Nucleus accumbens (tissue), 56 donors: ENCODE measurements around the gene MS4A4A.
"Not testable (repeated sequence)": the region's sequence is repeated elsewhere in the genome, so short reads cannot be mapped to it uniquely, and the experiment has no call there.

Experiments
- DNase-seq, 56 donors: peaks; one replicate each; lab custom pipeline; 2025; lab: John Stamatoyannopoulos, UW

The MS4A4A gene

DNA sequence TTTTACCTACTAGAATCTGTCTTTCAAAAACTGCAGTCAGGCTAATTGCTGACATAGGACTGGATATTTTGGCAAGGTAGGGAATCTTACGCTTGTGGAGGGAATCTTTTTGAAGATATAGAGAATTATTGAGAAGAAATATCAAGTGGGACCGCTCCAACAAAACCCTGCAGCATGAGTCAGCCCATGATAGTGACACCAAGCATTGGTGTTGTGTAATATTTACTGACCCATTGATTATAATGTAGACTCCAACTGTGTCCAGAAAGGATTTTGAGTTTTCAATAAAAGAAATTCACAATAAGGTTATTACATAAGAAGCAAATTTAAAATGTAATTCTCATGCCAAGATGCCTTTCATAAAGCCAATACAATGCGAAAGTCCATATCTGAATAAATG lies 20.7 kb downstream of the MS4A4A start:
- no peak for DNase-seq

DNA sequence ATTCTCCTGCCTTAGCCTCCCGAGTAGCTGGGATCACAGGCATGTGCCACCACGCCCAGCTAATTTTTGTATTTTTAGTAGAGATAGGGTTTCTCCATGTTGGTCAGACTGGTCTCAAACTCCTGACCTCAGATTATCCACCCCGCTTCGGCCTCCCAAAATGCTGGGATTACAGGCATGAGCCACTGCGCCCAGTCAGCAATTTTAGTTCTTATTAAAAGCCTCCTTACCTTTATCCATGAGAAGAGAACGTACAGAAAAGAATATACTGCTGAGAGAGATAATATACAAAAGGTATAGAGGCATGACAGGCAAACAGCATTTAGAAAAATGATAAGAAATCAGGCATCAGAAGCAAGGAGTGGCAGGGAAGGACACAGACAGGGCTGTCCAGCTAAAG lies 21.4 kb downstream of the MS4A4A start:
- DNase-seq, result not testable (repeated sequence)

DNA sequence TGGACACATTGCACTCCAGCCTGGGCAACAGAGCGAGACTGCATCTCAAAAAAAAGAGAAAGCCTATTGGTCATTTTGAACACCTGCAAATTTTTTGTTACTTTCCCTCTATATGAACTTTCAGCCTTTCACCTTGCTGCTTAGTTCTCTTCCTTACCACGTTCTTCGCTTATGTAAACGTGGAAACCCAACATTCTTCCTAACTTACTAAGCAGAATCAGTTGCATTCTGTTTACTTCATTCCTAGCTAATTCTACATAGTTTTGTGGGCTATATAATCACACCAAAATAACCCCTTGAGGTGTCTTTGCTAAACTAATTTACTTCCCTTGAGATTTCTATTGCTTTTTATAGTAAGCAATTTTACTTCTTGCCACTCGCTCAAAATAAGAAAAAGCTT lies 23.2 kb downstream of the MS4A4A start:
- no peak for DNase-seq

DNA sequence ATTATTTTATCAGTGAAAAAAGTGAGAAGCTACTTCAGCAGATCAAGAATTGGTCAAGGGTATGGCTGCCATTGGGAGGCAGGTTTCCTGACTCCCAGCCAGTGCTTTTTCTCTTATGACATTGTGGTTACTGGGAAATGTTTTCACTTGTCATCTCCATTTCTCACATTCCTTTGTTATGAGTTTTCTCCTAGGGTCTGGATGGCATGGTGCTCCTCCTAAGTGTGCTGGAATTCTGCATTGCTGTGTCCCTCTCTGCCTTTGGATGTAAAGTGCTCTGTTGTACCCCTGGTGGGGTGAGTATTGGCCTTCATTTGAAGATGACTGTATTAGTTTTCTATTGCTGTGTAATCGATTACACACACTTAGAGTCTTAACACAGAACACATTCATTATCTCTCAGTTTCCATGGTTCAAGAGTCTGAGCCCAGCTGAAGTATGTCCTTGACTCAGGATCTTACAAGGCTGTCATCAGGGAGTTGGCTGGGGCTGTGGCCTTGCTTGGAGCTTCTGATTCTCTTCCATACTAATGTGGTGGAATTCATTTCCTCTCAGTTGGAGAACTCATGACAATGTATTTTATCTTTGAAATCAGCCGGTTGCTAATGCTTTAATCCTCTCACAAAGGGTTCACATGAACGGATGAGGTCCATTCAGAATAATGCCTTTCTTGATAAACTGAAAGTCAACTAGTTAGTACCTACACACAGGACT lies 25.6 kb downstream of the MS4A4A start:
- DNase-seq, result no peak

DNA sequence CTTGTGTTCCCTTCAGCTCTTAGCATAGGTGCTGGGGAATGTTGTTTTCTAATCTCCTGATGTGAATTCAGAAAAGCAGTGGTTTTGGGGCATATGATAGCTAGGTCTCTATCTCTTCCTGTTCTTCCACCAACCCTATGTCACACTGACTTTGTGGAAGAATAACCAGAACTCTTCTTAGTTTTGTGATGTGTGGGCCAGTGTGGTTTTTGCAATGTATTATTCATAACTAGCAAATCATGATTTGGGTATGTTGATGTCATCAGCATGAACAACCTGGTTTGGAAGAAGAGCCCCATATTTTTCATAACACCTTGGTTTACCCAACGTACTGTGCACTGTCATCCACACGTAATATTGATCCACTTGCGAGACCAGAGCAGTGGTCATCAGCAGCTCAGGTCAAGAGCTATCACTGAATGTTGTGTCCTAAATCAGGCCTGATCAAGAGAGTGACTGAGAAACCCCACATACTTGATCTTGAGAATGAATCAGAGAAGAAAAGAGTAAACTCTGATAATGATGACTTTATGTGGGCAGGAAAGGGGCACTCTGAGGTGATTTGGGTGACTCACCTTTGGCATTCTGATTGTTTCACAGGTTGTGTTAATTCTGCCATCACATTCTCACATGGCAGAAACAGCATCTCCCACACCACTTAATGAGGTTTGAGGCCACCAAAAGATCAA lies 27.2 kb downstream of the MS4A4A start:
- no peak for DNase-seq

GRCh38 chr11:60310407-60310998 lies 30.0 kb downstream of the MS4A4A start:
- peak in 17 of 56 donors; percentile 0 to 33 (median 3) for DNase-seq

- DNase-seq, result no peak
Observed at GRCh38 chr11:60314635-60315321, 34.3 kb downstream of the MS4A4A start.

GRCh38 chr11:60315871-60316270 lies 35.4 kb downstream of the MS4A4A start:
- no peak for DNase-seq

DNA sequence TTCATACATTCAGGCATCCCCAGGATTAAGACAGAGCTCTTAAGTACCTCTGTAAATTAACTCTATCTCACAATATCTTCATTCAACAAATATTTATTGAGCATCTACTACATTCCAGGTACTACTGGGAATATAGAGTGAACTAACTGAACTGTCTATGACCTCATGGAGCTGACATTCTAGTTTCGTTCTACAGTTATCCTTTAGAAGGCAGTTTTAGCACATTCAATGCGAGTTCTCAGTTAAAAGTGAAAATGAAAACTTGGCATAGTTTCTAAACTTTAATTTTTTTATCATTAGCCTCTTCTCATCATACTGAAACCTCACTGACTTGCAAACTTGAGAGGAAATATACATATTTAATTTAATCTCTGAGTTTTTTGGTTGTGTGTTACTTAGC lies 35.9 kb downstream of the MS4A4A start:
- no peak for DNase-seq

- DNase-seq, result no peak
Observed at GRCh38 chr11:60318726-60319125, 38.3 kb downstream of the MS4A4A start.

- DNase-seq, result no peak
Observed at GRCh38 chr11:60321051-60321450, 40.6 kb downstream of the MS4A4A start.

- no peak for DNase-seq
Observed at GRCh38 chr11:60326955-60327354, 46.5 kb downstream of the MS4A4A start, which contains the start of gene MS4A6E. Gene MS4A6E, plus strand, starts transcription at chr11:60327255. Its CDS starts 7,641 bp downstream, at chr11:60334896.

DNA sequence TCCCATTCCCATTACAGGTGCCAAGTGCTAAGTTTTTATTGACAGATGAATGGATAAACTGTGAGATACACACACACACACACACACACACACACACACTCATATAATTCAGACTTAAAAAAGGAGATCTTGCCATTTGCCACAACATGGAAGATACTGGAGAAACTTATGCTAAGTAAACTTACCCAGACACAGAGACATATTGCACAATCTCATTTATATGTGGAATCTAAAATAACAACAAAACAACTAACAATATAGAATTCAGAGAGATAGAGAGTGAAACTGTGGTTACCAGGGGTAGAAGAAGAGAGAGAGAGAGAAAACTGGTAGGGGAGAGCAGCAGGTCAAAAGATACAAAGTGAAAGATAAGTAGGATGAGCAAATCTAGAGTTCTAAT lies 48.0 kb downstream of the MS4A4A start:
- DNase-seq, result no peak

DNA sequence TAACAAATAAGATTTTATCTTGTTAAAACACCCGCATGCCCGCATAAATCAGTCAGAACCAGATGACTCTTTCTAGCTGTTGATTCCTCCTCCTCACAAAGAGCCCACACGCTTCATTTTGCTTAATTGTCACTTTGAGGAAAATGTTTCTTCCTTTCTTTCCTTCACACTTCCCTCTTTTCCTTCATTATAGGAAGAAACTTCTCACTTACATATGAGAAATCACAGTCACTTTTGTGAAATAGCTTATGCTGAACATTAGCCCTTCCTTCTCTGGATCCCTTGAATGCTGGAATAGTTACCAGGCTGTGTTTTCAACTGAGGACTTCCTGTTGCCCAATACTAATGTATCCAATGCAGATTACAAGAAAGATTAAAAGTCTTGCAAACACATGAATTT lies 52.4 kb downstream of the MS4A4A start:
- no peak for DNase-seq

- DNase-seq, result peak in 22 of 56 donors; percentile 1 to 69 (median 9)
Observed at GRCh38 chr11:60334005-60334620, 53.6 kb downstream of the MS4A4A start.

DNA sequence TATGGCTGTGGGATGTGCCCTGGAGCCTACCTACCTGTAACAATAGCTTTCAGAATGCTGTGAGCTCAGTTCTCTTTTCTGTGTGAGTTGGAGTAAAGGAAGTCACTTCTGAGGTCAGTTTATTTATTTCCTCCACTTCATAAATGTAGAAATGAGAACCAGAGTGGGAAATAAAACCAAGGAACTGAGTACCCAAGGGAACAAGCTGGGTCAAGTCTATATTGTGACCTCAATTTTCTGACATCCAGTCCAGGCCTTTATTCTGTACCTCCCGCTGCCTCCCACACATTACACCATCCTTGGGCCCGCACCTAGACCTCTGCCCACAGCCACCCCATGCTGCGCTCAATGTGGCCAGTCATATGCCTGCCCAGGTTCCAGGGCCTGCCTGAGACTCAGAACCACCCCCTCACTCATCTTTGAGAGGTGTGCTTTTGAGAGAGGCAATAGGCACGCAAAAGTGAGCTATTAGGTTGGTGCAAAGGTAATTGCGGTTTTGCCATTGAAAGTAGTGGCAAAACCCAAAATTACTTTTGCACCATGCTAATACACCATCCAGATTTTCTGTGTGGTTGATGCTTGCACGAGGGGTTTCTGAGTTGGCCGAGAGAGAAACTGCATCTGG lies 56.4 kb downstream of the MS4A4A start:
- DNase-seq, result no peak

DNA sequence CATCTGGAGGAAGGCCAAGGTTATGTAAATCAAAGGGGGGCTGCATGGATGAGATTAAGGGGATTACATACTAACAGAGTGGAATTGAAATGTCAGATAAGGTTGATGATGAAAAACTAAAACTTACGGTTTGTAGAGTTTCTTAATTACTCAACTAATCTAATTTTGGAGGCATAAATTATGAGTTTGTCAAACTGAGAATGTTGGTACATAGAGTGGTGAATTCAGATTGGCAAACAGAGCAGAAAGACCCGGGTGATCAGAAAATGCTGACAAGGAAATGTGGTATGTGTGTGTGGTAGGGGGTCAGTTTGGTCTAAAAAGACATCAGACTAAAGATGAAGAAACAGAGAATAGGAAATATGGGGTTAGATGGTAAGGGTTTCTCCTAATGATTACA lies 57.6 kb downstream of the MS4A4A start:
- DNase-seq, result no peak

DNA sequence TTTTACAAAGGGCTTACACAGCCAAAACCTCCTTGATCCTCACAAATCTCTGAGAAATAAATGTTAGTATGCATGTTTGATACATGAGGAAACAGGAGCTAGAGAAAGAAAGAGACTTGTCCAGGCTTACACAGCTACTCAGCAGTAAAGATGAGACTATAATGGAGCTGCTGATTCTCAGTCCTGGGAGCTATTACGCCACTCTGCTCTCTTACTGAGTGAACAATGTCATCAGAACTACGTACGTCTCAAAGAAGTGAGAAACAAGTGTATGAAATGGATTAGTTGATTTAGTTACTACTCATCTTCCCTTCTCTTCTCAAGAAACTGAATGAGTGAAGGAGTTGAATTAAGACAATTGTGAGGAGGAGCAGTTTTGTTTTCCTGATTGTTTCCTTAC lies 58.9 kb downstream of the MS4A4A start:
- DNase-seq, result no peak

GRCh38 chr11:60343094-60343704 lies 62.7 kb downstream of the MS4A4A start:
- DNase-seq, result no peak

DNA sequence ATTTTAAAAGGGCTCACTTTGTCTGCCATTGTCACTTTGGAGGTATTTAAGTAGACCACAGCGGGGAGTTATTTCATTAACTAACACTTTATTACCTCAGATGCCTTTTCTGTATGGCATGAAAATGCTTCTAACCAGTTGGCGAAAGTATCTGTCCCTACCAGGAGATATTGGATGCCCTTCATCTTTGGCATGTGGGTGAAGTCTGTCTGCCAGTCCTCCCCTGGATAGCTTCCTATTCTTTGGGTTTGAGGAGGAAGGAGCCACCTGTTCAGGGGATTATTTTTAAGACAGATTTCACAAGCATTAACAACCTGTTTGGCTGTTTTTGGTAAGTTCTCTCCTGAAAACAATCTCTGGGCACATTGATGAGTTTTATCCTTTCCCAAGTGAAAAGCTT lies 63.7 kb downstream of the MS4A4A start:
- no peak for DNase-seq
